OCI-M2 (cell line): Measurements from ENCODE around the gene TMC8.
"Not testable (repeated sequence)": the region's sequence is repeated elsewhere in the genome, so short reads cannot be mapped to it uniquely, and the experiment has no call there.

Experiments used
- DNase-seq: peaks from one replicate; lab custom pipeline; 2025; ENCODE audit not compliant: unreplicated experiment; lab: John Stamatoyannopoulos, UW

TMC8 gene

GRCh38 chr17:78133971-78134898, 3.7 kb downstream of the TMC8 start:
- no peak for DNase-seq

- no peak for DNase-seq
These were observed 4.4 kb downstream of the TMC8 start for GRCh38 chr17:78134899-78135385.

GRCh38 chr17:78135858-78136500, 5.4 kb downstream of the TMC8 start:
- DNase-seq: no peak

- DNase-seq: no peak
These were observed 7.0 kb downstream of the TMC8 start for GRCh38 chr17:78137392-78138203.

- no peak for DNase-seq
These were observed 7.9 kb downstream of the TMC8 start for GRCh38 chr17:78138204-78139060.

- DNase-seq: not testable (repeated sequence)
These were observed 9.2 kb downstream of the TMC8 start for GRCh38 chr17:78139861-78140168.

- peak; percentile 44 for DNase-seq
These were observed 9.8 kb downstream of the TMC8 start for GRCh38 chr17:78140169-78141051.

- no peak for DNase-seq
These were observed 11.0 kb downstream of the TMC8 start for GRCh38 chr17:78141437-78142118.

- no peak for DNase-seq
These were observed 11.7 kb downstream of the TMC8 start for GRCh38 chr17:78142119-78142861.

- DNase-seq: no peak
These were observed 12.9 kb downstream of the TMC8 start for GRCh38 chr17:78143214-78144146.

GRCh38 chr17:78144147-78144719, 13.7 kb downstream of the TMC8 start:
- no peak for DNase-seq

- no peak for DNase-seq
These were observed 14.4 kb downstream of the TMC8 start for GRCh38 chr17:78144736-78145641.

GRCh38 chr17:78146471-78146869, 15.9 kb downstream of the TMC8 start:
- DNase-seq: no peak

GRCh38 chr17:78146881-78147280, 16.3 kb downstream of the TMC8 start:
- DNase-seq: no peak

GRCh38 chr17:78147315-78147998, 16.9 kb downstream of the TMC8 start:
- no peak for DNase-seq
